HuH-7 (cell line): ENCODE results near the gene STAM.
A peak's percentile ranks its signal among the peaks of the same experiment; 100 is the strongest.
"Not testable (repeated sequence)": the region's sequence is repeated elsewhere in the genome, so short reads cannot be mapped to it uniquely, and the experiment has no call there.

Source experiments
- DNase-seq: peaks from one replicate; pipeline ENCODE4 v3.0.0; 2011; ENCODE audit warnings: low spot score

STAM gene

GRCh38 chr10:17643755-17644484 lies at the start of gene STAM:
STAM (plus strand) TSS chr10:17644151; CDS start chr10:17644340, 189 bp downstream.
- peak; percentile 83 for DNase-seq

- DNase-seq = no peak
Measured at GRCh38 chr10:17597386-17597785, 46.6 kb upstream of the STAM start.

GRCh38 chr10:17599089-17599488 lies 44.9 kb upstream of the STAM start:
- peak; percentile 37 for DNase-seq

GRCh38 chr10:17605936-17606335 lies 38.0 kb upstream of the STAM start:
- no peak for DNase-seq

GRCh38 chr10:17606547-17607040 lies 37.4 kb upstream of the STAM start:
- DNase-seq = no peak

- no peak for DNase-seq
Measured at GRCh38 chr10:17607060-17607459, 36.9 kb upstream of the STAM start.

GRCh38 chr10:17607603-17608332 lies 36.2 kb upstream of the STAM start:
- peak; percentile 52 for DNase-seq

- DNase-seq = no peak
Measured at GRCh38 chr10:17609523-17610079, 34.4 kb upstream of the STAM start.

GRCh38 chr10:17616403-17617030 lies 27.4 kb upstream of the STAM start:
- peak; percentile 67 for DNase-seq

GRCh38 chr10:17617031-17617911 lies 26.7 kb upstream of the STAM start, which contains the start of gene HACD1:
HACD1 (minus strand) TSS chr10:17617374; CDS start chr10:17617339, 35 bp downstream.
- DNase-seq = peak; percentile 92

GRCh38 chr10:17622061-17622460 lies 21.9 kb upstream of the STAM start:
- DNase-seq = no peak

- no peak for DNase-seq
Measured at GRCh38 chr10:17624996-17625395, 19.0 kb upstream of the STAM start.

- DNase-seq = no peak
Measured at GRCh38 chr10:17626656-17627055, 17.3 kb upstream of the STAM start.

GRCh38 chr10:17632590-17632989 lies 11.4 kb upstream of the STAM start:
- DNase-seq = not testable (repeated sequence)

GRCh38 chr10:17633353-17633752 lies 10.6 kb upstream of the STAM start:
- DNase-seq = no peak

GRCh38 chr10:17637869-17638268 lies 6.1 kb upstream of the STAM start:
- no peak for DNase-seq

- no peak for DNase-seq
Measured at GRCh38 chr10:17640331-17640816, 3.6 kb upstream of the STAM start.

GRCh38 chr10:17643339-17643754 lies 604 bp upstream of the STAM start:
- peak; percentile 51 for DNase-seq

GRCh38 chr10:17644485-17644943 lies 563 bp downstream of the STAM start:
- no peak for DNase-seq

GRCh38 chr10:17645621-17646345 lies 1.8 kb downstream of the STAM start:
- no peak for DNase-seq
